ENCODE measurements around the gene TSPO2. TPM values are rescaled to one million over a fixed set of nuclear protein-coding genes. Genes with fewer than 3 reads are reported as not detected.
A peak's percentile ranks its signal among the peaks of the same experiment; 100 is the strongest.

TSPO2 gene
- total and polyA plus RNA-seq, 2 experiments from 2014 or later, result not detected

DNA sequence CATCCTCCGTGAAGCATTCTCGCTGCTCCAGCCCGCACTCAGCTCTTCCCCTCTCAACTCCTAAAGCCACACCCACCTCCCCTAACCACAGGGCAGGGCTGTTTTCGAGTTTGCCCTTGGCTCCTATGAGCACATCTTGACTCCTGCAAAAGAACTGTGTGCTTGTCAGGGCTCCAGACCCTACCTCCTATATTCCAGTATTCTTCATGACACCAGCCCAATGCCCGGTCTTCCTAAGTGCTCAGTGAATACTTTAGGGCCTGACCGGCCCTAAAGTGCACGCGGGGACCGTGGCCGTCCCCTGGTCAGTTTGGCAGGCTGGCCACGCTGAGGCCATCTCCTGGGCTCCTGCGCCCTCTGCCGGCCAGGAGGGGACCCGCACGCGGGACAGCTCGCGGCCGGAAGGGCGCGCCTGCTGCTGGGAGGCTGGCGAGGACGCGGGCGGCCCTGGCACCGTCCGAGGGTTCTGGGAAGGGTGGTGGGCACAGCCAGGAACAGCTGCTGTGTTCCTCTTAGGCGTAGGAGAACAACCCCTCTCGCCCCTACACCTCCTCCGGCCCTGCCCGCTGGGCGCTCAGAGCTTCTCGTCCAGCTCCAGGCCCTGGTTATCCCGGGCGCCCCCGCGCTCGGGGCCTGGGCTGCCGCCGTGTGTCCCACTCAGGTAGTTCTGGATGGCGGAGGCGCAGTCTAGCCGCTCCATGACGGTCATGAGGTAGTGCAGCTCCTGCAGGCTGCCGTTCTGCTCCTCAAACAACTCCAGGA lies 14.3 kb upstream of the TSPO2 start:
- Histone ChIP-seq H3K36me3 (no peaks in the 10 kb centered on the region), H3K27ac (peak overlapping the region; percentile 26), H3K27me3 (no peaks in the 10 kb centered on the region), H3K4me3 (peak overlapping the region; percentile 8), H3K4me1 (ENCODE audit: low read depth) (peaks cover 14% of the 10 kb centered on the region), H3K9me3 (ENCODE audit: low read depth) (no peaks in the 10 kb centered on the region)
- peak; percentile 80 to 82 for DNase-seq (ENCODE audit: low read depth in 1 of 2, low spot score in 1 of 2)
- TF ChIP-seq, protein P1, sequence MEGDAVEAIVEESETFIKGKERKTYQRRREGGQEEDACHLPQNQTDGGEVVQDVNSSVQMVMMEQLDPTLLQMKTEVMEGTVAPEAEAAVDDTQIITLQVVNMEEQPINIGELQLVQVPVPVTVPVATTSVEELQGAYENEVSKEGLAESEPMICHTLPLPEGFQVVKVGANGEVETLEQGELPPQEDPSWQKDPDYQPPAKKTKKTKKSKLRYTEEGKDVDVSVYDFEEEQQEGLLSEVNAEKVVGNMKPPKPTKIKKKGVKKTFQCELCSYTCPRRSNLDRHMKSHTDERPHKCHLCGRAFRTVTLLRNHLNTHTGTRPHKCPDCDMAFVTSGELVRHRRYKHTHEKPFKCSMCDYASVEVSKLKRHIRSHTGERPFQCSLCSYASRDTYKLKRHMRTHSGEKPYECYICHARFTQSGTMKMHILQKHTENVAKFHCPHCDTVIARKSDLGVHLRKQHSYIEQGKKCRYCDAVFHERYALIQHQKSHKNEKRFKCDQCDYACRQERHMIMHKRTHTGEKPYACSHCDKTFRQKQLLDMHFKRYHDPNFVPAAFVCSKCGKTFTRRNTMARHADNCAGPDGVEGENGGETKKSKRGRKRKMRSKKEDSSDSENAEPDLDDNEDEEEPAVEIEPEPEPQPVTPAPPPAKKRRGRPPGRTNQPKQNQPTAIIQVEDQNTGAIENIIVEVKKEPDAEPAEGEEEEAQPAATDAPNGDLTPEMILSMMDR (IDR thresholded peaks at IDR 0.05; ENCODE audit: low read depth, low read length), result peak; percentile 98

DNA sequence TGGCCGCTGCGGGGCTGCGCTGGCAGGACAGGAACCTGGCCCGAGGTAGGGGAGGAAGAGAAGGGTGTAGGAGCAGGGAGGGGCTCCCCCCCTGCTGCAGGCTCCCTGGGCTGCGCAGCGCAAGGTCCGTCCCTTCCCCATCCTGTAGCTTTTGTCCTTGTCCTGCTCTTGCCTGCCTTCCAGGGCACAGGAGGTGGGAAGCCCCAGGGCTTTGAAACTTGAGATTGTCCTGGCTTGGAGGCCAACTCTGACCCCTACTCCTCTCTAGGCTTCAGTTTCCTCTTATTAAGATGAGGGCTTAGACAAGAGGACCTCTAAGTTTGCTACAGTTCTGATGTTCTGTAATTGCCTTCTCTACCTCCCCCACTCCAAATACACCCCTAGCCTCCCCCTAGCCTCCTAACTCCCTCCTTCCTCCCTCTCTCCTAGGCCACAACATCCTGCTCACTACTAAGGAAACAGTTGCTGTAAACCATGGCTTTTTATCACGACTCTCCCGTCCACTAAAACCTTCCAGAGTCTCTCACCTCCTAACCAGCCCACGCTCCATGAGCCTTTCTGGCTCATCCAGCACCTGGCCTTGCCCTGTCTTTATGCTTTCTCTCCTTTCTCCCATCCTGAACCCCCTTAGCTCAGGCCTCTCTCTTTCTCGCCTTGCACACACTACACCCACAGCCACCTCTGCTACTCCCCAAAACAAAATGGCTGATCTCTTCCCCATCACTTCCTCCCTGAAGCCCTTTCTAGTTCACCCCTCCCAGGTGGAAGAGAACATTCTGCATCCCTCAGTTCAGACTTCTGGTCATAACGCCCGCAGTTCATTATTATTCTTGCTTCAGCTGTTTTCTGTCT lies 13.5 kb upstream of the TSPO2 start:
- H3K27ac ChIP-seq, result peak overlapping the region; percentile 26

DNA sequence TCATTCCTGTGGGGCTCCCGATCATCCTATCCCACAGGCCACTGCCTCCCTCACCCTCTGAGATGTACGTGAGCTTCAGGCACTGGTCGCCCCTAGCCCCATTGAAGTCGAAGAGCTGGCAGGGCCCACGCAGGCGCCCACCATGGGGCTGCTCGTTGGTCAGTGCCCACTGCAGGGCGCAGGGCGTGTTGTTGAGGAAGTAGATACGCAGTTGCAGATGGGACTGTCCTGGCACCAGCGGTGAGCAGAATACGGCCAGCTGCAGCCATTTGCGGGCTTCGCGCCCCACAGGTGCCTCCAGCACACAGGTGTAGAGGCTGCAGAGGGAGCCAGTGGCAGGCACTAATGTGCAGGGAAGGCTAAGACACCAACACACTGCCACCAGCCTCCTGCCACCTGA lies 9.4 kb upstream of the TSPO2 start:
- peaks cover 13% of the 10 kb centered on the region for H3K4me1 ChIP-seq (ENCODE audit: low read depth)
- no peaks in the 10 kb centered on the region for H3K36me3 ChIP-seq
- no peak for DNase-seq (ENCODE audit: low read depth in 1 of 2, low spot score in 1 of 2)
- TF ChIP-seq, protein P1 (IDR thresholded peaks at IDR 0.05; ENCODE audit: low read depth, low read length), result no peak
- H3K4me3 ChIP-seq, result no peak overlapping the region
- no peak overlapping the region for H3K27ac ChIP-seq
- no peaks in the 10 kb centered on the region for H3K9me3 ChIP-seq (ENCODE audit: low read depth)
- H3K27me3 ChIP-seq, result no peaks in the 10 kb centered on the region

More for the DNA sequence above, 13.5 kb upstream of the TSPO2 start:
- TF ChIP-seq, protein P1 (IDR thresholded peaks at IDR 0.05; ENCODE audit: low read depth, low read length), result no peak
- no peaks in the 10 kb centered on the region for H3K9me3 ChIP-seq (ENCODE audit: low read depth)
- H3K4me3 ChIP-seq, result peak overlapping the region; percentile 8
- DNase-seq (ENCODE audit: low read depth in 1 of 2, low spot score in 1 of 2), result peak in 1 of 2 donors; percentile 42
- peaks cover 14% of the 10 kb centered on the region for H3K4me1 ChIP-seq (ENCODE audit: low read depth)
- no peaks in the 10 kb centered on the region for H3K27me3 ChIP-seq
- H3K36me3 ChIP-seq, result no peaks in the 10 kb centered on the region

DNA sequence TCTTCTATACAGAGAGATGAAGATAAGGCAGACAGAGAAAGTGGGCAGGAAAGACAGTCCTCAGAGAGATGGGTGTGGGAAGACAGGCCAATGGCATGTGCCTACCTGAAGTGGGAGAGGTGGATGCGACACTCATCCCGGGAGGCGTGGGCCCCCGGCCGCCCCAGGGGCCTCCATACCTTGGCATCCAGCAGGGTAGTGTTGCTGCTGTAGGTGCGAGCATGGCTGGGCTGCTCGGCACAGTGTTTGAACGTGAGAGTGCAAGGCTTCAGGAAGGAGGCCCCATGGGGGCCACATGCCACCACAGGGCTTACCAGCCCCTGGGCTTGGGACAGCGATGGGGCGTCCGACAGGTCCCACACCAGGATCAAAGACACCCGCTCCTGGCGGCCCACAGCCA lies 8.5 kb upstream of the TSPO2 start:
- TF ChIP-seq, protein P1 (IDR thresholded peaks at IDR 0.05; ENCODE audit: low read depth, low read length), result no peak
- Histone ChIP-seq H3K4me1 (ENCODE audit: low read depth) (peaks cover 10% of the 10 kb centered on the region), H3K27me3 (no peaks in the 10 kb centered on the region), H3K4me3 (no peak overlapping the region), H3K36me3 (no peaks in the 10 kb centered on the region), H3K27ac (no peak overlapping the region), H3K9me3 (ENCODE audit: low read depth) (no peaks in the 10 kb centered on the region)
- DNase-seq (ENCODE audit: low read depth in 1 of 2, low spot score in 1 of 2), result no peak

DNA sequence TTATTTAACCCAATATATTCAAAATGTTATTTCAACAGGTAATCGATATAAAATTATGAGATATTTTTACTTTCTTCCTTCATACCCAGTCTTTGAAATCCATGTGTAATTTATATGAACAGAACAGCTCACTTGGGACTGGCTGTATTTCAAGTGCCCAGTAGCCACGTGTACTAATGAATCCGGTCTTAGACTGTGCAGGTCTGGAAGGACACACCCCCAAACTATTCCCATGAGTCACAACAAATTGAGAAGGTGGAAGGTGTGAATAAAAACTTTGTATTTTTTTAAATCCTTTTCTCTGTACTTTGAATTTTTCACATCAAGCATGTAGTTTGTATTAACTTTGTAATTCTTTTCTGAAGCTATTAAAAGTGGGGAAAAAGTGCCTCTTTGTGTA lies 6.1 kb upstream of the TSPO2 start:
- Histone ChIP-seq H3K4me3 (no peak overlapping the region), H3K27ac (no peak overlapping the region), H3K9me3 (ENCODE audit: low read depth) (no peaks in the 10 kb centered on the region), H3K27me3 (no peaks in the 10 kb centered on the region), H3K4me1 (ENCODE audit: low read depth) (peaks cover 19% of the 10 kb centered on the region), H3K36me3 (no peaks in the 10 kb centered on the region)
- TF ChIP-seq, protein P1 (IDR thresholded peaks at IDR 0.05; ENCODE audit: low read depth, low read length), result no peak
- DNase-seq (ENCODE audit: low read depth in 1 of 2, low spot score in 1 of 2), result no peak
